ENCODE results near the gene BRD2. TPM values are rescaled to one million over a fixed set of nuclear protein-coding genes. Genes with fewer than 3 reads are reported as not detected.

Gene BRD2
- total and polyA plus RNA-seq, 9 of the 15 experiments (the other 6 are each of a cell fraction or from before 2014, with no cell fraction given), result 19.0 to 252 (median 181) TPM

DNA sequence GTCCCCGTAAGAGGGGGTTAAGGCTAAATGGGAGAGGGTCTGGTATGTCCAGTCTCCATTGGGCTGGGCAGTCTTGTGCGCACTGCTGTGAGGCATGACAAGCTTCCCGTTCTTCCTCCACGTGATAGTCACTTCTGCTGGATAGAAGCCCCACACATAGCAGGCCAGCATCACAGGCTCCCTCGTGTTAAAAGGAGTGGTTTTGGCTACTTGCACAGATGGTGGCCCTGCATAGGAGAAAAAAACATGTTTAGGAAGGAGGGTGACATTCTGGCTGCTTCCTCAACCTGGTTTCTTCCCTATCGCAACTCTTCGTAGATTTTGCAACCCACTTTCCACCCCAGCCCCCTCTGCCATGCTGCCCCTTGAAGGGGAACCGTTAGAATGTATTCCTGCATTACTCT, 31.2 kb upstream of the BRD2 start:
- Histone ChIP-seq H3K4me2 (ENCODE audit: insufficient read depth, low read length) (no peak overlapping the region), H3K4me3 (no peak overlapping the region), H3K36me3 (ENCODE audit: control insufficient read depth, insufficient read depth, low read length) (no peaks in the 10 kb centered on the region), H3K27me3 (ENCODE audit: control insufficient read depth in 2 of 2, insufficient read depth in 2 of 2, low read length in 2 of 2) (peaks cover 27 to 41% of the 10 kb centered on the region in 2 experiments), H3K9me1 (ENCODE audit: control insufficient read depth, insufficient read depth, low read length) (no peaks in the 10 kb centered on the region), H3K9me3 (replicated peaks; ENCODE audit: control insufficient read depth, insufficient read depth, low read depth, low read length) (no peaks in the 10 kb centered on the region), H2AFZ (ENCODE audit: low read depth, low read length) (no peak overlapping the region), H3K9ac (ENCODE audit: insufficient read depth in 1 of 2, low read depth in 2 of 2, low read length in 2 of 2) (no peak overlapping the region), H3K27ac (ENCODE audit: extremely low read depth, low read depth, low read length) (no peak overlapping the region), H4K20me1 (replicated peaks; ENCODE audit: control insufficient read depth, insufficient read depth, low read length) (no peaks in the 10 kb centered on the region), H3K4me1 (replicated peaks in 1 of 2; ENCODE audit: control insufficient read depth in 2 of 2, insufficient read depth in 2 of 2, low read length in 2 of 2) (no peaks in the 10 kb centered on the region), H3K79me2 (ENCODE audit: control insufficient read depth, insufficient read depth, low read length) (no peaks in the 10 kb centered on the region)
- FAIRE-seq, result no peak
- in situ Hi-C loops (cut with MboI) (loop anchor here (5.0 to 10.0 kb wide), 2 partner anchors 48 to 55 kb away; no protein-coding TSS in a partner anchor), intact Hi-C loops (cut with micrococcal nuclease) (no loop called here)
- TF ChIP-seq, protein P1, sequence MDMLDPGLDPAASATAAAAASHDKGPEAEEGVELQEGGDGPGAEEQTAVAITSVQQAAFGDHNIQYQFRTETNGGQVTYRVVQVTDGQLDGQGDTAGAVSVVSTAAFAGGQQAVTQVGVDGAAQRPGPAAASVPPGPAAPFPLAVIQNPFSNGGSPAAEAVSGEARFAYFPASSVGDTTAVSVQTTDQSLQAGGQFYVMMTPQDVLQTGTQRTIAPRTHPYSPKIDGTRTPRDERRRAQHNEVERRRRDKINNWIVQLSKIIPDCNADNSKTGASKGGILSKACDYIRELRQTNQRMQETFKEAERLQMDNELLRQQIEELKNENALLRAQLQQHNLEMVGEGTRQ (CRISPR knock-in tag; IDR thresholded peaks at IDR 0.05), result peak; percentile 37
- TF ChIP-seq FOXP1 (CRISPR knock-in tag; IDR thresholded peaks at IDR 0.05), result no peak
- TF ChIP-seq, protein P2, sequence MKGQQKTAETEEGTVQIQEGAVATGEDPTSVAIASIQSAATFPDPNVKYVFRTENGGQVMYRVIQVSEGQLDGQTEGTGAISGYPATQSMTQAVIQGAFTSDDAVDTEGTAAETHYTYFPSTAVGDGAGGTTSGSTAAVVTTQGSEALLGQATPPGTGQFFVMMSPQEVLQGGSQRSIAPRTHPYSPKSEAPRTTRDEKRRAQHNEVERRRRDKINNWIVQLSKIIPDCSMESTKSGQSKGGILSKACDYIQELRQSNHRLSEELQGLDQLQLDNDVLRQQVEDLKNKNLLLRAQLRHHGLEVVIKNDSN (CRISPR knock-in tag; IDR thresholded peaks at IDR 0.05), result peak; percentile 26; the same call in 1 of the 2 replicates
- 4% methylated on average over 8 of the region's 8 CpGs for WGBS (ENCODE audit: insufficient coverage, low coverage, missing lambda C conversion rate)
- no peak for DNase-seq (ENCODE audit: extremely low read depth in 1 of 4, low spot score in 3 of 4)
- ChIA-PET CTCF (ENCODE audit: low intra/inter-chr PET ratio) (interaction anchor here (0.6 to 2.1 kb wide), 3 partner anchors 45 to 62 kb away, joined by 3 to 11 read pairs (median 4); no protein-coding TSS in a partner anchor), POLR2A (interaction anchor here (0.7 to 3.7 kb wide), 3 partner anchors 35 to 47 kb away, joined by 3 to 21 read pairs (median 11); no protein-coding TSS in a partner anchor)
- no TSS peak for BruUV-seq (replicated peaks)
- peak; percentile 15; the same call in 1 of the 3 replicates for ATAC-seq

Data from K562 (cell line).